HepG2 (cell line): Measurements from ENCODE around the gene MDP1. TPM values are rescaled to one million over a fixed set of nuclear protein-coding genes. Genes with fewer than 3 reads are reported as not detected.

Experiments used
- ADNP ChIP-seq: sonication (generic); formaldehyde crosslinking; IDR thresholded peaks from 2 replicates; pipeline ENCODE4 v1.4.0; 2020; ENCODE audit warnings: missing genetic modification reagents
- DDIT3 ChIP-seq: sonication (generic); formaldehyde crosslinking; IDR thresholded peaks from 2 replicates; pipeline ENCODE4 v1.4.0; 2020; ENCODE audit warnings: mild to moderate bottlenecking, missing genetic modification reagents
- EEA1 ChIP-seq: sonication (generic); formaldehyde crosslinking; IDR thresholded peaks from 2 replicates; pipeline ENCODE4 v1.5.1; 2020; ENCODE audit warnings: mild to moderate bottlenecking, missing genetic modification reagents, borderline replicate concordance
- EHMT2 ChIP-seq: fragments of 200-600 bp; sonication (generic); IDR thresholded peaks from 2 replicates; pipeline ENCODE4 v1.7.0; 2017; ENCODE audit warnings: antibody characterized with exemption, low read depth, low read length, borderline replicate concordance
- KDM1A ChIP-seq: IDR thresholded peaks from 2 replicates; pipeline ENCODE4 v1.6.1; 2016; ENCODE audit warnings: missing compliant biosample characterization
- MLXIP ChIP-seq: sonication (generic); formaldehyde crosslinking; IDR thresholded peaks from 2 replicates; pipeline ENCODE4 v1.9.0; 2021; ENCODE audit warnings: missing genetic modification reagents, borderline replicate concordance
- NFIC ChIP-seq: IDR thresholded peaks from 2 replicates; pipeline ENCODE4 v1.6.1; 2012; ENCODE audit warnings: mild to moderate bottlenecking, low read length, inconsistent platforms
- PRDM10 ChIP-seq: sonication (generic); formaldehyde crosslinking; IDR thresholded peaks from 2 replicates; pipeline ENCODE4 v1.4.0; 2020; ENCODE audit warnings: low read depth, missing genetic modification reagents
- RARA ChIP-seq: IDR thresholded peaks from 2 replicates; pipeline ENCODE4 v1.6.1; 2016; ENCODE audit warnings: missing genetic modification reagents, missing compliant biosample characterization
- TARDBP ChIP-seq: sonication (generic); formaldehyde crosslinking; IDR thresholded peaks from 2 replicates; pipeline ENCODE4 v1.8.0; 2022; ENCODE audit warnings: mild to moderate bottlenecking, missing genetic modification reagents
- ZFP90 ChIP-seq: sonication (generic); formaldehyde crosslinking; IDR thresholded peaks from 2 replicates; pipeline ENCODE4 v1.8.0; 2022; ENCODE audit warnings: missing genetic modification reagents, mild to moderate bottlenecking, inconsistent platforms, borderline replicate concordance
- ZNF569 ChIP-seq: sonication (generic); formaldehyde crosslinking; IDR thresholded peaks from 2 replicates; pipeline ENCODE4 v1.5.0; 2020; ENCODE audit warnings: mild to moderate bottlenecking, missing genetic modification reagents, moderate library complexity, borderline replicate concordance
- polyA plus RNA-seq, 8 experiments: library from polyadenylated mRNA; depleted of rRNA in 3 of 8; stranded (reverse) in 7 of 8; unstranded in 1 of 8; fragments of >200 nt; fragmentation: Illumina TruSeq in 4 of 8; extraction: Trizol in 4 of 8; gene quantifications; 2 replicates each; pipeline versions ENCODE4 v1.2.1 to v1.2.3, GENCODE V29; 2011 to 2016; ENCODE audit warnings: low read depth in 4 of 8, missing spikeins in 1 of 8, mixed read lengths in 1 of 8; ENCODE audit not compliant: insufficient read depth in 1 of 8
- total RNA-seq, 5 experiments: library from RNA; depleted of rRNA; stranded (reverse); fragments of >200 nt; fragmentation: Illumina TruSeq; extraction: Trizol; gene quantifications; 2 replicates each; pipeline ENCODE4 v1.2.3, GENCODE V29; 2016; ENCODE audit warnings: low read depth in 1 of 5
- TF ChIP-seq, protein P1 (sequence below): sonication (generic); formaldehyde crosslinking; IDR thresholded peaks from 2 replicates; pipeline ENCODE4 v1.8.1; 2023; ENCODE audit warnings: mild to moderate bottlenecking, missing genetic modification reagents
- TF ChIP-seq, protein P2 (sequence below): sonication (generic); formaldehyde crosslinking; IDR thresholded peaks from 2 replicates; pipeline ENCODE4 v1.4.0; 2020; ENCODE audit warnings: mild to moderate bottlenecking, missing genetic modification reagents, borderline replicate concordance

The MDP1 gene
- total and polyA plus RNA-seq, 2 of the 13 experiments (the other 11 are each of a cell fraction or from before 2014, with no cell fraction given), result 44.1 to 48.7 TPM

- TF ChIP-seq EHMT2 (0 out of 2 replicates have a peak, but pooled peaks have one; percentile 32), EEA1 (peak; percentile 98; the same call in 1 of the 2 replicates), TARDBP (CRISPR knock-in tag) (peak; percentile 100), KDM1A (CRISPR knock-in tag) (peak; percentile 94), NFIC (no peak), RARA (CRISPR knock-in tag) (peak; percentile 75), ZNF569 (CRISPR knock-in tag) (peak; percentile 95), ADNP (CRISPR knock-in tag) (no peak), ZFP90 (peak; percentile 99), PRDM10 (CRISPR knock-in tag) (peak; percentile 75; the same call in 1 of the 2 replicates), DDIT3 (CRISPR knock-in tag) (no peak), MLXIP (no peak; the same call in 1 of the 2 replicates)
- TF ChIP-seq, protein P1, sequence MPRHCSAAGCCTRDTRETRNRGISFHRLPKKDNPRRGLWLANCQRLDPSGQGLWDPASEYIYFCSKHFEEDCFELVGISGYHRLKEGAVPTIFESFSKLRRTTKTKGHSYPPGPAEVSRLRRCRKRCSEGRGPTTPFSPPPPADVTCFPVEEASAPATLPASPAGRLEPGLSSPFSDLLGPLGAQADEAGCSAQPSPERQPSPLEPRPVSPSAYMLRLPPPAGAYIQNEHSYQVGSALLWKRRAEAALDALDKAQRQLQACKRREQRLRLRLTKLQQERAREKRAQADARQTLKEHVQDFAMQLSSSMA (CRISPR knock-in tag), result peak; percentile 93; the same call in 1 of the 2 replicates
- TF ChIP-seq, protein P2, sequence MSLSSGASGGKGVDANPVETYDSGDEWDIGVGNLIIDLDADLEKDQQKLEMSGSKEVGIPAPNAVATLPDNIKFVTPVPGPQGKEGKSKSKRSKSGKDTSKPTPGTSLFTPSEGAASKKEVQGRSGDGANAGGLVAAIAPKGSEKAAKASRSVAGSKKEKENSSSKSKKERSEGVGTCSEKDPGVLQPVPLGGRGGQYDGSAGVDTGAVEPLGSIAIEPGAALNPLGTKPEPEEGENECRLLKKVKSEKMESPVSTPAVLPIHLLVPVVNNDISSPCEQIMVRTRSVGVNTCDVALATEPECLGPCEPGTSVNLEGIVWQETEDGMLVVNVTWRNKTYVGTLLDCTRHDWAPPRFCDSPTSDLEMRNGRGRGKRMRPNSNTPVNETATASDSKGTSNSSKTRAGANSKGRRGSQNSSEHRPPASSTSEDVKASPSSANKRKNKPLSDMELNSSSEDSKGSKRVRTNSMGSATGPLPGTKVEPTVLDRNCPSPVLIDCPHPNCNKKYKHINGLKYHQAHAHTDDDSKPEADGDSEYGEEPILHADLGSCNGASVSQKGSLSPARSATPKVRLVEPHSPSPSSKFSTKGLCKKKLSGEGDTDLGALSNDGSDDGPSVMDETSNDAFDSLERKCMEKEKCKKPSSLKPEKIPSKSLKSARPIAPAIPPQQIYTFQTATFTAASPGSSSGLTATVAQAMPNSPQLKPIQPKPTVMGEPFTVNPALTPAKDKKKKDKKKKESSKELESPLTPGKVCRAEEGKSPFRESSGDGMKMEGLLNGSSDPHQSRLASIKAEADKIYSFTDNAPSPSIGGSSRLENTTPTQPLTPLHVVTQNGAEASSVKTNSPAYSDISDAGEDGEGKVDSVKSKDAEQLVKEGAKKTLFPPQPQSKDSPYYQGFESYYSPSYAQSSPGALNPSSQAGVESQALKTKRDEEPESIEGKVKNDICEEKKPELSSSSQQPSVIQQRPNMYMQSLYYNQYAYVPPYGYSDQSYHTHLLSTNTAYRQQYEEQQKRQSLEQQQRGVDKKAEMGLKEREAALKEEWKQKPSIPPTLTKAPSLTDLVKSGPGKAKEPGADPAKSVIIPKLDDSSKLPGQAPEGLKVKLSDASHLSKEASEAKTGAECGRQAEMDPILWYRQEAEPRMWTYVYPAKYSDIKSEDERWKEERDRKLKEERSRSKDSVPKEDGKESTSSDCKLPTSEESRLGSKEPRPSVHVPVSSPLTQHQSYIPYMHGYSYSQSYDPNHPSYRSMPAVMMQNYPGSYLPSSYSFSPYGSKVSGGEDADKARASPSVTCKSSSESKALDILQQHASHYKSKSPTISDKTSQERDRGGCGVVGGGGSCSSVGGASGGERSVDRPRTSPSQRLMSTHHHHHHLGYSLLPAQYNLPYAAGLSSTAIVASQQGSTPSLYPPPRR (CRISPR knock-in tag), result peak; percentile 89; the same call in 1 of the 2 replicates
Observed at GRCh38 chr14:24215495-24216344, at the start of gene MDP1 (continued).
